CD4-positive, CD25-positive, alpha-beta regulatory T cell (primary cell): ENCODE measurements around the gene MGST3. TPM values are rescaled to one million over a fixed set of nuclear protein-coding genes. Genes with fewer than 3 reads are reported as not detected.
"Not testable (repeated sequence)": the region's sequence is repeated elsewhere in the genome, so short reads cannot be mapped to it uniquely, and the experiment has no call there.

ENCODE experiments used
- ATAC-seq, 2 donors: fragments of 150-1000 bp; cut with Tn5 transposase; one replicate each; pipeline ENCODE4 v1.10.0; 2021; ENCODE audit warnings: low read depth in 2 of 2, moderate number of reproducible peaks in 2 of 2, moderate library complexity in 1 of 2
- DNase-seq, 3 donors: peaks; one replicate each; pipeline versions ENCODE4 v3.0.0 to v3.0.0-alpha.2; 2012 to 2022; ENCODE audit warnings: mixed read lengths in 1 of 3
- H3K27ac ChIP-seq: one replicate; pipeline ENCODE4 v1.7.0; 2013; ENCODE audit warnings: mild to moderate bottlenecking, low read length; ENCODE audit not compliant: insufficient read depth, poor library complexity, severe bottlenecking
- H3K27me3 ChIP-seq: one replicate; pipeline ENCODE4 v1.7.0; 2013; ENCODE audit warnings: low read length; ENCODE audit not compliant: control insufficient read depth, insufficient read depth
- H3K36me3 ChIP-seq: one replicate; pipeline ENCODE4 v1.7.0; 2013; ENCODE audit warnings: mild to moderate bottlenecking, low read length, moderate library complexity; ENCODE audit not compliant: control insufficient read depth, insufficient read depth
- H3K4me1 ChIP-seq: 2 replicates; pipeline ENCODE4 v1.7.0; 2013; ENCODE audit warnings: mild to moderate bottlenecking, low read length; ENCODE audit not compliant: insufficient read depth, control insufficient read depth, poor library complexity, severe bottlenecking
- H3K4me3 ChIP-seq: one replicate; pipeline ENCODE4 v1.7.0; 2013; ENCODE audit warnings: low read depth, mild to moderate bottlenecking, low read length, moderate library complexity
- H3K9me3 ChIP-seq, 2 experiments: 1 replicate in 1 of 2; 2 replicates in 1 of 2; pipeline ENCODE4 v1.7.0; 2013; ENCODE audit warnings: low read length in 2 of 2, mild to moderate bottlenecking in 1 of 2, moderate library complexity in 1 of 2; ENCODE audit not compliant: control insufficient read depth in 2 of 2
- H3K27ac Mint-ChIP-seq, 3 donors: one replicate each; pipeline ENCODE4 v1.8.0; 2020 to 2022; ENCODE audit warnings: mild to moderate bottlenecking in 3 of 3, mixed read lengths in 3 of 3, moderate library complexity in 2 of 3
- H3K27me3 Mint-ChIP-seq: one replicate; pipeline ENCODE4 v1.8.0; 2022; ENCODE audit warnings: mild to moderate bottlenecking, mixed read lengths
- H3K36me3 Mint-ChIP-seq: one replicate; pipeline ENCODE4 v1.8.0; 2020; ENCODE audit warnings: mixed read lengths
- H3K4me1 Mint-ChIP-seq, 4 donors: one replicate each; pipeline ENCODE4 v1.8.0; 2020 to 2022; ENCODE audit warnings: mixed read lengths in 4 of 4, mild to moderate bottlenecking in 1 of 4
- H3K4me3 Mint-ChIP-seq, 4 donors: one replicate each; pipeline ENCODE4 v1.8.0; 2020 to 2022; ENCODE audit warnings: mild to moderate bottlenecking in 4 of 4, mixed read lengths in 4 of 4, moderate library complexity in 3 of 4
- H3K9me3 Mint-ChIP-seq, 7 donors: one replicate each; pipeline ENCODE4 v1.8.0; 2020 to 2022; ENCODE audit warnings: mixed read lengths in 7 of 7, mild to moderate bottlenecking in 3 of 7, moderate library complexity in 2 of 7
- polyA plus RNA-seq, 4 donors: library from polyadenylated mRNA; unstranded; fragments of 300-500 nt; fragmentation: Illumina TruSeq; gene quantifications; one replicate each; pipeline ENCODE4 v1.2.3, GENCODE V29; 2021
- total RNA-seq: library from RNA; stranded (reverse); gene quantifications from one replicate; pipeline ENCODE4 v1.2.3, GENCODE V29; 2022

Gene MGST3
- total and polyA plus RNA-seq, 5 donors from 2014 or later: 37.1 to 190 (median 146) TPM

GRCh38 chr1:165637427-165637826 lies 6.4 kb downstream of the MGST3 start:
- H3K36me3 Mint-ChIP-seq: peaks cover 26% of the 10 kb centered on the region
- no peak overlapping the region for H3K4me3 Mint-ChIP-seq
- H3K27me3 Mint-ChIP-seq: no peaks in the 10 kb centered on the region
- H3K27ac ChIP-seq: no peak overlapping the region
- no peaks in the 10 kb centered on the region for H3K27me3 ChIP-seq
- no peaks in the 10 kb centered on the region for H3K9me3 Mint-ChIP-seq
- DNase-seq (no peak), ATAC-seq (no peak)
- H3K36me3 ChIP-seq: peaks cover 4% of the 10 kb centered on the region
- no peak overlapping the region for H3K4me3 ChIP-seq
- H3K9me3 ChIP-seq: no peaks in the 10 kb centered on the region
- H3K4me1 ChIP-seq: peaks cover 11% of the 10 kb centered on the region
- no peak overlapping the region for H3K27ac Mint-ChIP-seq
- H3K4me1 Mint-ChIP-seq: peaks cover 8 to 55% (median 20%) of the 10 kb centered on the region in 4 donors

DNA sequence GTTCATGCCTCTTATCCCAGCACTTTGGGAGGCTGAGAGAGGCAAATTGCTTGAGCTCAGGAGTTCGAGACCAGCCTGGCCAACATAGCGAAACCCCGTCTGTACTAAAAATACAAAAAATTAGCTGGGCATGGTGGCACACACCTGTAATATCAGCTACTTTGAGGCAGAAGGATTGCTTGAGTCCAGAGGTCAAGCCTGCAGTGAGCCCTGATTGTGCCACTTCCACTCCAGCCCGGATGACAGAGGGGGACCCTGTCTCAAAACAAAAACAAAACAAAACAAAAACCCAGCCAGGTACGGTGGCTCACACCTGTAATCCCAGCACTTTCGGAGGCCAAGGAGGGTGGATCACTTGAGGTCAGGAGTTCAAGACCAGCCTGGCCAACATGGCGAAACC lies 7.2 kb downstream of the MGST3 start:
- not testable (repeated sequence) for ATAC-seq, H3K27me3 Mint-ChIP-seq, H3K4me3 ChIP-seq, DNase-seq, H3K27ac ChIP-seq, H3K9me3 ChIP-seq, H3K36me3 ChIP-seq, H3K27me3 ChIP-seq, H3K4me3 Mint-ChIP-seq, H3K4me1 ChIP-seq, H3K27ac Mint-ChIP-seq, H3K9me3 Mint-ChIP-seq
- H3K4me1 Mint-ChIP-seq: peaks cover under 1 to 55% (median 17%) of the 10 kb centered on the region in 4 donors
- H3K36me3 Mint-ChIP-seq: peaks cover 26% of the 10 kb centered on the region

DNA sequence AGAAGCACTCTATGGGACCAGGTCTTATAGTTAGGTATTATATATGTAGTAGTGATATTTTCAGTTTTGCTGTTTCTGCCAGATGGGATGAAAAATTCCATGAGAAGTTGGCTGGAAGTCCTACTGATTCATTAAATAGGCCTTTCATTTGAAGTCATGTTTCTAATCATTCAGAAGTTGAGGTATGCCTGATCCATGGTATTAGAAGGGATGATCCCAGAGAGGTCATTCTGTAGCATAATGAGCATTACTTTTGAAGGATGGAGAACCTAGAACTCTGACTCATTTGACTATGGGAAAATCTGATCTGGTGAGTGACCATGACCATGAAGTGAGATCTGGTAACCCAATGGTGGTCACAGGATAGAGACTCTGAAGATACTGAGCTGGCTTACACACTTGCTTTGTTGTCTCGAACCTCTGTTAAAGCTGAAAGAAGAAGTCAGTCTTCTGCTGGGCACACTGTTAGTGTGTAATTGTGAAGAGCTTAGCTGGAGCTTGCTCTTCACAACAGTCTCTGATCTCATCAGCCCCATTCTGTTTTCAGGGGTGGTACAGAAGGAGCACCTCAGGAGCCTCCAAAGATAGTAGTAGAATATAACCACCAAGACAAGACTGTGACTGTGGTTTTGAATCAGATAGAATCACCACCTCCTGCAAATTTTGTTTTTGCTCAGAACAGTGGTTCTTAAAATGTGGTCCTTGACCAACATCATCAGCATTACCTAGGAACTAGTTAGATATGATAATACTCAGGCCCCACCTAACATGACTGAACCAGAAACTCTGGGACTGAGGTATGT lies 9.0 kb downstream of the MGST3 start:
- Mint-ChIP-seq H3K9me3 (no peaks in the 10 kb centered on the region), H3K27me3 (no peaks in the 10 kb centered on the region), H3K36me3 (peaks cover 26% of the 10 kb centered on the region), H3K4me1 (peaks cover 0 to 46% (median 9%) of the 10 kb centered on the region in 4 donors), H3K4me3 (peak overlapping the region in 1 of 4 donors; percentile 15), H3K27ac (peak overlapping the region in 1 of 3 donors; percentile 67)
- Histone ChIP-seq H3K4me3 (no peak overlapping the region), H3K9me3 (no peaks in the 10 kb centered on the region), H3K4me1 (no peaks in the 10 kb centered on the region), H3K27me3 (no peaks in the 10 kb centered on the region), H3K36me3 (peaks cover 4% of the 10 kb centered on the region), H3K27ac (no peak overlapping the region)
- no peak for ATAC-seq
- no peak for DNase-seq

DNA sequence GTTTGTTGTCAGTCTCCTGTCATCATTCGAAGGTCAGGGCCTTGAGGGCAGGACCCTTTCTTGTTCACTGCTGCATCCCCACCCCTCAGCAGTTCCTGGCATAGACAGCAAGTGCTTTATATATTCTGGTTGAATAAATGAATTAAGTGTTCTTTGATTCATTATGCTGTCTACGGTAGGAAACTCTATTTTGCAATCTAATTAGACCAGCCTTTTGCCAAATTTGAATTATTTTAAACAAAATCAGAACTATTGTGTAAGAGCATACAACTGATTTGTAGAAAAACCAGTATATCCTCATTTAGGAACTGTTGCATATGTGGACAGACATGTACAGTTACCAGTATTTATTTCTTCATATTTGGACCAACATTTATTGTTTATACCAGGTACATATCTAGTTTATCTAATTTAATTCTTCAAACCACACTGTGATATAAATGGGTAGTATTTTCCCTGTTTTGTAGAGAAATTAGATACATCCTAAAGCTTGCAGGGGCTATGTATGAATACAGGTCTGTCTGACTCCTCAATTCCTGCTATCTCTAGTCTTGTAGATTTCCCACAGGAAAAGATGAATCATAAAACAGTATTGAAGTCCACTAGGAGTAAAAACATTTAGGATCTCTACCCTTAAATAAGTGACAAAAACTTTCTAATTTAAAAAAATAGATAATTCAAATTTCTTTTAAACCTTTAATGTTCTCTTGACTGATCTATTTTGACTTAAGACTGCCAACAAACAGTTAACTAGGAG lies 10.4 kb downstream of the MGST3 start:
- Mint-ChIP-seq H3K4me3 (no peak overlapping the region), H3K27me3 (no peaks in the 10 kb centered on the region), H3K4me1 (peaks cover 6 to 53% (median 22%) of the 10 kb centered on the region in 4 donors), H3K9me3 (no peaks in the 10 kb centered on the region), H3K36me3 (peaks cover 21% of the 10 kb centered on the region), H3K27ac (peak overlapping the region in 1 of 3 donors; percentile 67)
- ATAC-seq (no peak), DNase-seq (no peak)
- no peaks in the 10 kb centered on the region for H3K9me3 ChIP-seq
- H3K27ac ChIP-seq: no peak overlapping the region
- no peaks in the 10 kb centered on the region for H3K27me3 ChIP-seq
- H3K36me3 ChIP-seq: peaks cover 4% of the 10 kb centered on the region
- H3K4me3 ChIP-seq: no peak overlapping the region
- H3K4me1 ChIP-seq: peaks cover 11% of the 10 kb centered on the region

DNA sequence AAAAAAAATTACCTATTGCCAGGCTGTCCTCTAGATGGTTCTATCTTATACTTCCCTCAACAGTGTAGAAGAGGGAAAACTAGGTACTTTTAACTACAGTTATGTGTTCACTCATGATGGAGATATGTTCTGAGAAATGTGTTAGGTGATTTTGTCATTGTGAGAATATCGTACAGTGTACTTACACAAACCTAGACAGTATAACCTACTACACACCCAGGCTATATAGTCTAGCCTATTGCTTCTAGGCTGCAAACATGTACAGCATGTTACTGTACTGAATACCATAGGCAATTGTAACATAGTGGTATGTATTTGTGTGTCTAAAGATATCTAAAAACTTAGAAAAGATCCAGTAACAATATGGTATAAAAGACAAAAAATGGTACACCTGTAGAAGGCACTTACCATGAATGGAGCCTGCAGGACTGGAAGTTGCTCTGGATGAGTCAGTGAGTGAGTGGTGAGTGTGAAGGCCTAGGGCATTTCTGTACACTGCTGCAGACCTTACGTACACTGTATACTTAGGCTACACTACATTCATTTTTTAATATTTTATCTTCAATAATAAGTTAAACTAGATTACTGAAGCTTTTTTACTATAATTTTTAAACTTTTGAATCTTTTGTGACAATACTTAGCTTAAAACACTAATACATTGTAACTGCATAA lies 13.2 kb downstream of the MGST3 start:
- H3K27ac ChIP-seq: no peak overlapping the region
- H3K36me3 ChIP-seq: peaks cover 7% of the 10 kb centered on the region
- ATAC-seq: no peak
- Mint-ChIP-seq H3K27me3 (no peaks in the 10 kb centered on the region), H3K4me3 (no peak overlapping the region), H3K9me3 (no peaks in the 10 kb centered on the region), H3K4me1 (peaks cover 11 to 50% (median 23%) of the 10 kb centered on the region in 4 donors), H3K36me3 (peaks cover 9% of the 10 kb centered on the region), H3K27ac (no peak overlapping the region)
- no peaks in the 10 kb centered on the region for H3K27me3 ChIP-seq
- no peak overlapping the region for H3K4me3 ChIP-seq
- no peak for DNase-seq
- no peaks in the 10 kb centered on the region for H3K9me3 ChIP-seq
- H3K4me1 ChIP-seq: peaks cover 17% of the 10 kb centered on the region

DNA sequence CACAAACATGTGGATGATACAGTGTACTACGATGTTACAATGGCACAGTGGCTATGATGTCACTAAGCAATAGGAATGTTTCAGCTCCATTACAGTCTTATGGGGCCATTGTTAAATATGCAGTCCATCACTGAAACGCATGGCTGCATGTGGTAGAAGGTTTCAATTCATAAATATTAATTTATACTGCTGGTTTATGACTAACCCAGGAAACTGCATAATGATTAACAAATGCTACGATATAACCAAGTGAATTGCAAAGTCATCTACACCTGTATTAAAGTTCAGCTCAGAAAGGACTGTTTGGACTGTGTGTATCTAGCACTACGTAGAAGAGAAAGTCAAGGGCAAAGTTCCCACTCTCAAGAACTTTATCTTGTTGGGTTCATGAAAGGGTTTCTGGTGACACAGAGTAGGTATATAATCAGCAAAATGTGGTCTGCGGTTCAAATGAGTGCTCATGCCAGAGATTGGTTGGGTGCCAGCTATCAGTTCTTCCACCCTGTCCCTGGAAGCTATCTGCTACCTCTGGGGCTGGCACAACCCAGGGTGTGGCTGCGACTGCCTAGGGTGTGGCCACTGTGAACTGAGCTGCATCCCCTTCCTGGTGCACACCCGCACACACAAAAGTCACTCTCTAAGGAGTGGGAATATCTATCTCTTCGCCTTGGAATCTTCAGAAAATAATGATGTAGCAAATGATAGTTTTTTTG lies 14.8 kb downstream of the MGST3 start:
- Histone ChIP-seq H3K36me3 (peaks cover 11% of the 10 kb centered on the region), H3K4me1 (peaks cover 17% of the 10 kb centered on the region), H3K9me3 (no peaks in the 10 kb centered on the region), H3K27ac (no peak overlapping the region), H3K4me3 (no peak overlapping the region), H3K27me3 (no peaks in the 10 kb centered on the region)
- no peaks in the 10 kb centered on the region for H3K27me3 Mint-ChIP-seq
- DNase-seq (peak in 1 of 3 donors; percentile 37), ATAC-seq (peak in 1 of 2 donors; percentile 34)
- peak overlapping the region in 1 of 4 donors; percentile 17 for H3K4me3 Mint-ChIP-seq
- H3K4me1 Mint-ChIP-seq: peaks cover 11 to 39% (median 18%) of the 10 kb centered on the region in 4 donors
- no peaks in the 10 kb centered on the region for H3K9me3 Mint-ChIP-seq
- H3K27ac Mint-ChIP-seq: peak overlapping the region in 2 of 3 donors; percentile 5 to 20
- H3K36me3 Mint-ChIP-seq: peaks cover 19% of the 10 kb centered on the region

DNA sequence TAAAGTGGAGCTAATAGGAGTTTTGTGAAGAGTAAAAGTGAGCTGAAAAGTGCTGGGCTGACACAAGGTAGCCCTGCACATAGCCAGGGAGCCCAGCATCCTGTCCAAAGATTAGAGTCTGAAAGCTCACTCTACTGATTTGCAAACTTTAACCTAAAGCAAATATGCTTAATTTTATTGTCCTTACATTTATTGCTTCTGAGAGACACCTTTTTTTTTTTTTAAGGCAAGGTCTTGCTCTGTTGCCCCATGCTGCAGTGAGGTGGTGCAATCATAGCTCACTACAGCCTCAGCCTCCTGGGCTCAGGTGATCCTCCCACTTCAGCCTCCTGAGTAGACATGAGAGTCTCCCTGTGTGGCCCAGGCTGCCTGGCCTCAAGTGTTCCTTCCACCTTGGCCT lies 16.5 kb downstream of the MGST3 start:
- peak overlapping the region in 1 of 3 donors; percentile 51 for H3K27ac Mint-ChIP-seq
- H3K36me3 Mint-ChIP-seq: peaks cover 19% of the 10 kb centered on the region
- Histone ChIP-seq H3K27ac (no peak overlapping the region), H3K4me1 (peaks cover 17% of the 10 kb centered on the region), H3K4me3 (no peak overlapping the region), H3K27me3 (no peaks in the 10 kb centered on the region), H3K9me3 (no peaks in the 10 kb centered on the region), H3K36me3 (peaks cover 19% of the 10 kb centered on the region)
- H3K9me3 Mint-ChIP-seq: no peaks in the 10 kb centered on the region
- no peak overlapping the region for H3K4me3 Mint-ChIP-seq
- H3K27me3 Mint-ChIP-seq: no peaks in the 10 kb centered on the region
- DNase-seq (peak in 1 of 3 donors; percentile 8), ATAC-seq (no peak)
- peaks cover 11 to 30% (median 15%) of the 10 kb centered on the region in 4 donors for H3K4me1 Mint-ChIP-seq
